GM12892 (cell line): ENCODE measurements around the gene SUCO.

Source experiments
- DNase-seq: peaks from one replicate; pipeline ENCODE4 v3.0.0; 2011; ENCODE audit not compliant: insufficient read length
- FAIRE-seq: peaks from 2 replicates; lab custom pipeline; 2011; peaks lifted over from hg19 to GRCh38; lab: Jason Lieb, UNC
- POLR2A ChIP-seq: IDR thresholded peaks from 2 replicates; pipeline ENCODE4 v1.6.1; 2011; ENCODE audit warnings: low read depth, low read length, control low read depth
- POLR2AphosphoS5 ChIP-seq: IDR thresholded peaks from 2 replicates; pipeline ENCODE4 v1.6.1; 2011; ENCODE audit warnings: low read depth, low read length, control low read depth
- TAF1 ChIP-seq: IDR thresholded peaks from 2 replicates; pipeline ENCODE4 v1.6.1; 2011; ENCODE audit warnings: low read depth, mild to moderate bottlenecking, control low read depth, low read length, borderline replicate concordance

The SUCO gene

DNA sequence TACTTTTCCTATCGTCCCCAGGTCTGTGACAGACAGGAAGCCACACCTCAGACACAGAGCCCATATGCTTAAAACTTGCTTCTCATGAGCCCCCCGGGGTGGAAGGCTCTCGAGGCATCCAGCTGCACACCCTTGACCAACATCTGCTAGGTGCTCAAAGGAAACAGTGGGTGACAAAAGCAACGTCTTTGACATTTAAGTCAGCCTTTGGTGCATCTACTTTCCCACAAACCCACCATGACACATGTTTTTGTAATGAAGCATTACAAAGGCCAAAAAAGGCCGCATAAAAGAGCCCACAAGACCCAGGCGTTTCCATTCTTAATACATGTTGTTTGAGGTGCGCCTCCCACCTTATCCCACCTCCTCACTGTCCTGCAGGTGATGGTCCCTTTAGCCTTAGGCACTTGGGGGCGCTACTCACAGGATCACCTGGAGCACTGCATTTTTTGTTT lies 114.2 kb downstream of the SUCO start:
- TF ChIP-seq POLR2AphosphoS5 (no peak), TAF1 (no peak), POLR2A (no peak)
- FAIRE-seq (peak; percentile 58), DNase-seq (no peak)

DNA sequence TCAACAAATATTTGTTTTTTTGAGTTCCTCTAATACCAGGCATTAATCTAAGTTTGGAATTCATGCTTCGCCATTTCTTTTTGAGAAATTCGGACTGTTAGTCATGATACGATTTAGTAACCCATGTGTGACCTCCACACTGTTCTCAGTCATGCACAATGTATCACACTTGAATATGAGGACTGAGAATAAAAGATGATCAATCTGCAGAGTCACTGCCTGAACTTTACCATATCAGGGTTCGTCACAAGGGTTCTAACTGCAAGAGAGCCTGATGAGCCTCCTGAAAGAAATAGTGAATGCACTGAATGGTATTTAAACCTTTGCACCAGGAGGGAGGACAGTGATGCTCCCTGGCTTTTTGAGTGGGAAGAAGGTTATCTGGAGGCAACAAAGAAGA lies 115.0 kb downstream of the SUCO start:
- FAIRE-seq (no peak), DNase-seq (no peak)
- no peak for TF ChIP-seq TAF1
- TF ChIP-seq POLR2A: no peak
- TF ChIP-seq POLR2AphosphoS5: no peak

DNA sequence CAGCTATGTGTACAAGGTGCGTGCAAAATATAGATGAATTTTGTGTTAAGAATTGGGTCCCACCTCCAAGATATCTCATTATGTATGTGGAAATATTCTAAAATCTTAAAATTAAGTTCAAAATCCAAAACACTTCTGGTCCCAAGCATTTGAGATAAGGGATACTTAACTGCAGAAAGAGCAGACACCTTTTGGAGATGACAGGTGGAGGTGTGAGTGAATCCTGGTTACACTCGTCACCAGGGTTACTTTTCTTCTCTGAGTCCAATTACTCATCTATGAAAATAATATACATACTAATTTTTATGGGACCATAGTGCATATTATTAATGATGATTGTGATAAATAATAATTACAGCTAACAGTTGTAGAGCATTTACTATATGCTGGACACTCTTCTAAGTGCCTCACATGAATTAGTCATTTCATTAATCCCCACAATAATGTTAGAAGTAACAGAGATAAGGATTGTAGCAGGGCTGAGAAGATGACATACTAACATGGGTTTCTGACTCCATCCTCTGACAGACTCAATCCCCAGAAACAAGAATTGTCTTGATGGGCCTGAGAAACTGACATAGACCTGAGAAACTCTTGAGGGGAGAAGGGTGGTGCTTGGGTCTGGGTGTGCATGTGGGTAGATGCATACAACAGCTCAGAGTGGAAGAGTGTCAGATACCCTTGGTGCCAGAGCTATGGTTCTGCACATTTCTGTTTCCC lies 117.7 kb downstream of the SUCO start:
- FAIRE-seq: no peak
- no peak for DNase-seq
- TF ChIP-seq POLR2A (no peak), POLR2AphosphoS5 (no peak)

DNA sequence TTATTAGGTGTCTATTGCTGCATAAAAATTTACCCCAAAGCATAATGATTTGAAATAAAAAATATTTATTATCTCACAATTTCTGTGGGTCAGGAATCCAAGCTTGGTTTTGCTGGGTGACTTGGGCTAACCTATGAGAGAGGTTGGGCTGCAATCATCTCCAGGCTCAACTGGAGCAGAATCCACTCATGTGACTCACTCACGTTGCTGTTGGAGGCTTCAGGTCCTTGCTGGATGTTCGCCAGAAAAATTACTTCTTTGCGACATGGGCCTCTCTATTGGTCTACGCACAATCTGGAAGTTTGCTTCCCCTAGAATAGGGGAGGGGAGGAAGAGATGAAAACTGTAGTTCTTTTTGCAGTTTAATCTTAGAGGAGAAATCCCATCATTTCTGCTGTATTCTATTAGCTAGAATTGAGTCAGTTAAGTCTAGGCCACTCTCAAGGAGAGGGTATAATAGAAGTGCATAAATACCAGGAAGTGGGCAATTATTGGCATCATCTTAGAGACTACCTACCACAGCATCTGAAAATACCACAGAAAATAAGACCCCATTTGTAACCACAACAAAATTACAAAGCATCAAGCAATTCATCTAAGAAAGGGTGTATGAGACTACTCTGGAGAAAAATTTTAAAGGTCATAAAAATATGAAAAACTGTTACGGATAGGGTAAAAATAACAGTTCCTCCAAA lies 120.2 kb downstream of the SUCO start:
- no peak for TF ChIP-seq TAF1
- TF ChIP-seq POLR2AphosphoS5: no peak
- no peak for TF ChIP-seq POLR2A
- FAIRE-seq (no peak), DNase-seq (no peak)

DNA sequence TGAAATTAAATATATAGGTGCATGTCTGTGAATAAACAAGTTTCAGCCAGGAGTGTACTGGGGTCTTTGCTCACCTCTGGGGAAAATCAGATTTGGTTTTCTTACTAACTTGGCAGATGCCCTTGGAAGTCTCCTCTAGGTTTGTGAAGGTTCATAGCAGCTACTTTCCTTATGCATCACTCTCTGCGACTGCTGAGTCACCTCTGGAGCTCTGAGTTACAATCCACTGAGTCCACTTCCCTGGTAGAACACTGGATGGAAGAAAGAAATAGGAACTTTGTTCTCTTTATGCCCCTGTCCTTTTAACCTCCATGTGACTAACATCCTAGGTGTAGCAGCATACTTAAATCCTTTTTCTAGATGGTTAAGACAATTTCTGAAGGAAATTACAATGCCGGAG lies 121.6 kb downstream of the SUCO start:
- DNase-seq (no peak), FAIRE-seq (no peak)
- TF ChIP-seq POLR2AphosphoS5 (no peak), TAF1 (no peak), POLR2A (no peak)

DNA sequence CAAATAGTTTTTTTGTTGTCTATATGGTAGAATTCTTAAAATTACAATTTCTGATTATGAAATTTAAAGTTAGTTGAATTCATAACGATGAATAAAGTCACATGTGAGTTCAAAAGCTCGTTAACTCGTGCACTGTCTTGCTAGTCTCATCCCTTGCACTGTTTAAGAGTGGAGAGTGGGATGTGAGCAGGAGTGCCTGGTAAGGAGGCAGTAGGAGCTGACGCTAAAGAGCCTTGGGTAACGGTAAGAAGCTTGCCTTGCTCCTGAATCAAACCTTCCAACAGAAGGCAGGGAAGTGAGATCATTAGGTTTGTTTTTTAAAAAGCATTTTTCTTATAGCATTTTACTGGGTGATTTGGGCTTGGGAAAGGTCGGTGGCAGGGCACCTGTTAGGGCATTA lies 123.6 kb downstream of the SUCO start:
- TF ChIP-seq POLR2AphosphoS5: no peak
- TF ChIP-seq POLR2A: no peak
- TF ChIP-seq TAF1: no peak
- no peak for DNase-seq
- FAIRE-seq: no peak

DNA sequence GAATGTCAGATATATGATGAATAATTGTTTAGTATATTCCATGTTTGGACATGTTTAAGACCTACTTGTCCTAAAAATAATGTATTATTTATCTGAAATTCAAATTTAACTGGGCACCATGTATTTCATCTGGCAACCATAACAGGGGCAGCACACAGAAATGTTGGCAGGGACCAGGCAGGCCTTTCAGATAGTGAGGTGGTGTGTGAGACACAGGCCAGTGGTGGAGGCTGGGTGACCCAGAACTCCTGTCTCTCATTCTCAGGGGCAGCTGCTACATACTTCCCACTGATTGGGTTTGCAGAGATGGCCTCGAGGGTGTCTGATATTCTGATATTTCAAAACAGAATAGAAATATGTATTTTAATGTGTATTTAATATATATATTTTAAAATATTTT lies 124.6 kb downstream of the SUCO start:
- FAIRE-seq (no peak), DNase-seq (no peak)
- TF ChIP-seq POLR2AphosphoS5 (no peak), POLR2A (no peak), TAF1 (no peak)

DNA sequence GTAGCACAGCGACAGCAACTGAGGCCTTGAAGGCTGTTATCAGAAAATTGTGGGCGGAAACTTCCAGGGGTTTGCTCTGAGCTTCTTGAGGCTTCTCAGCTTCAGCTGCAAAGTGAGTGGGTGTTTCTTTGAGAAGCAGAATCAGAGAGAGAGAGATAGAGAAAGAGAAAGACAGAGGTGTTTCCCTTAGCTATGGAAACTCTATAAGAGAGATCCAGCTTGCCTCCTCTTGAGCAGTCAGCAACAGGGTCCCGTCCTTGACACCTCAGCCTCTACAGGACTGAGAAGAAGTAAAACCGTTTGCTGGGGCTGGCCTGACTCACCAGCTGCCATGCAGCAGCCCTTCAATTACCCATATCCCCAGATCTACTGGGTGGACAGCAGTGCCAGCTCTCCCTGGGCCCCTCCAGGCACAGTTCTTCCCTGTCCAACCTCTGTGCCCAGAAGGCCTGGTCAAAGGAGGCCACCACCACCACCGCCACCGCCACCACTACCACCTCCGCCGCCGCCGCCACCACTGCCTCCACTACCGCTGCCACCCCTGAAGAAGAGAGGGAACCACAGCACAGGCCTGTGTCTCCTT lies 126.0 kb downstream of the SUCO start, which contains the start of gene FASLG:
TSS of gene FASLG (plus strand) at position 233 of the 583 bp plus-strand sequence. CDS start at position 332, 99 bp downstream.
- no peak for TF ChIP-seq TAF1
- TF ChIP-seq POLR2AphosphoS5: no peak
- TF ChIP-seq POLR2A: no peak
- no peak for FAIRE-seq

DNA sequence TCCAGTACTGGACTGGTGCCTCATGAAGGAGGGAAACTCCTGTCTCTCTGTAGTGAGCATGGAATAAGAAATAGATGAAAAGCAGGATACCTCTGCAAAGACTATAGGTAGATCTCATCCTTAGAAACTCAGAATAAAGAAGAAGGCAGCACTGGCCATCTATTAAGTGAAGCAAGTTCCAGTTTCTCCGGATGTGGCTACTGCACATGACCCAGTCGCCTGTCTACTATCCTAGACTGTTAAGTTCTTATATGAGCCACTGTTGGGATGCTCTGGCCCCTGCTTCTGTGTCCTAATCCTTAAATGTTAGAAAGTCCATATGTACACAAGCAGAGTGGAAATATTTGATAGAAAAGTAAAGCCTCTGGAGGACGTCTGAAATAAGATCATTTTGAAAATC lies 128.2 kb downstream of the SUCO start:
- TF ChIP-seq POLR2A: no peak
- no peak for TF ChIP-seq TAF1
- TF ChIP-seq POLR2AphosphoS5: no peak
- no peak for DNase-seq

More for the DNA sequence above, 126.0 kb downstream of the SUCO start, which contains the start of gene FASLG:
- DNase-seq: no peak

More for the DNA sequence above, 128.2 kb downstream of the SUCO start:
- peak; percentile 5 for FAIRE-seq
